Transverse colon (tissue), 4 donors: ENCODE measurements around the gene STT3B.

Experiments used
- CTCF ChIP-seq, 5 experiments: fragments of 200-600 bp in 3 of 5; fragments of 450-650 bp in 2 of 5; sonication (generic) in 3 of 5; IDR thresholded peaks; 1 replicate in 2 of 5; 2 replicates in 3 of 5; pipeline ENCODE4 v1.5.1; 2016 to 2017; ENCODE audit warnings: antibody characterized with exemption in 5 of 5, inconsistent platforms in 3 of 5, mild to moderate bottlenecking in 2 of 5, moderate library complexity in 1 of 5
- EP300 ChIP-seq: sonication (generic); formaldehyde crosslinking; IDR thresholded peaks from one replicate; pipeline ENCODE4 v1.6.1; 2017; ENCODE audit warnings: antibody characterized with exemption, low read depth
- POLR2A ChIP-seq: fragments of 450-650 bp; IDR thresholded peaks from one replicate; pipeline ENCODE4 v1.6.1; 2016; ENCODE audit warnings: antibody characterized with exemption, mild to moderate bottlenecking, moderate library complexity
- POLR2AphosphoS5 ChIP-seq, 3 donors: sonication (generic); formaldehyde crosslinking; IDR thresholded peaks; one replicate each; pipeline ENCODE4 v1.6.1; 2016; ENCODE audit warnings: antibody characterized with exemption in 3 of 3

- TF ChIP-seq CTCF (IDR thresholded peaks at IDR 0.05) (no peak), POLR2AphosphoS5 (IDR thresholded peaks at IDR 0.05) (no peak), POLR2A (no peak), EP300 (no peak)
Measured at GRCh38 chr3:31571325-31571724, 38.6 kb downstream of the STT3B start.
